Measurements from ENCODE around the gene GRIA1.

Gene GRIA1

DNA sequence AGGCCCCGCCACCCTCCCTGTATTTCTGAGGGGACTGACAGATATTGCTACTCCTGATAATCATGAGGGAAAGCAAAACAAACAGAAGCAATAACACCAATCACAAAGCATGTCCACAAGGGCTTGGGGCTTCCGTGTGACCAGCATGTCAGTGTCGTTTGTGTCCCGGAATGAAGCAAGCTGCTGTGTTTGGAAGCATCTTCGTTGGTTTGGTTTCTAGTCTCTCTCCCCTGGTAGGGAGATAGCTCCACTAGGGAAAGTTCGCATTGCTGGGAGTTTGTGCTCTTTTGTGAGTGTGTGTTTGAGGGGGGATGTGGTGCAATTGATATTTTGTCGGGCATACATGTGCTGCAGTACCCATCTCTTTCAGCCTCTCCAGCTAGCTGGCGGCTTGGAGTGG, 1.4 kb downstream of the GRIA1 start:
- H3K4me3 ChIP-seq (ENCODE audit: low read depth, low read length) = no peak overlapping the region
- TF ChIP-seq, protein P1, sequence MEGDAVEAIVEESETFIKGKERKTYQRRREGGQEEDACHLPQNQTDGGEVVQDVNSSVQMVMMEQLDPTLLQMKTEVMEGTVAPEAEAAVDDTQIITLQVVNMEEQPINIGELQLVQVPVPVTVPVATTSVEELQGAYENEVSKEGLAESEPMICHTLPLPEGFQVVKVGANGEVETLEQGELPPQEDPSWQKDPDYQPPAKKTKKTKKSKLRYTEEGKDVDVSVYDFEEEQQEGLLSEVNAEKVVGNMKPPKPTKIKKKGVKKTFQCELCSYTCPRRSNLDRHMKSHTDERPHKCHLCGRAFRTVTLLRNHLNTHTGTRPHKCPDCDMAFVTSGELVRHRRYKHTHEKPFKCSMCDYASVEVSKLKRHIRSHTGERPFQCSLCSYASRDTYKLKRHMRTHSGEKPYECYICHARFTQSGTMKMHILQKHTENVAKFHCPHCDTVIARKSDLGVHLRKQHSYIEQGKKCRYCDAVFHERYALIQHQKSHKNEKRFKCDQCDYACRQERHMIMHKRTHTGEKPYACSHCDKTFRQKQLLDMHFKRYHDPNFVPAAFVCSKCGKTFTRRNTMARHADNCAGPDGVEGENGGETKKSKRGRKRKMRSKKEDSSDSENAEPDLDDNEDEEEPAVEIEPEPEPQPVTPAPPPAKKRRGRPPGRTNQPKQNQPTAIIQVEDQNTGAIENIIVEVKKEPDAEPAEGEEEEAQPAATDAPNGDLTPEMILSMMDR (IDR thresholded peaks at IDR 0.05; ENCODE audit: borderline replicate concordance, insufficient read depth, low read depth, low read length) = no peak

DNA sequence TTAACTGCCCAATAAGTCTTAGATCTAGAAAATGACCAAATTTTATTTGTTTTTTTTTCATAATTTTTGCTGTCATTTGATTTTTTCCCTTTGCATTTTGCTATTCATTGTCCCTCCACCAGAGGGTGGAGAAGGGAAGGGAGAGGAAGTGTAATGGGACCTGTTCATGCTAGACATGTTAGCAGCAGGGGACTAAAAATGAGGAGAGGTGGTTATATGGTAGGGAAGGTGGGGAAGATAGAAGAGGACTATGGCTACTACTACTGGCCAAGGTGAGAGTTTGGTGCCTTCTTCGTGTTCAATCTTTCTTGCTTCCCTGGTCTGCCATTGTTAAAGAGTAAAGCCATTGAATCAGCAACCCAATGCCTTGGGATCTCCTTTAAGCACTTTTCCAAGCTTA, 6.4 kb downstream of the GRIA1 start:
- H3K4me3 ChIP-seq (ENCODE audit: low read depth, low read length) = no peak overlapping the region
- TF ChIP-seq, protein P1 (IDR thresholded peaks at IDR 0.05; ENCODE audit: borderline replicate concordance, insufficient read depth, low read depth, low read length) = peak; percentile 46; the same call in 1 of the 2 replicates

DNA sequence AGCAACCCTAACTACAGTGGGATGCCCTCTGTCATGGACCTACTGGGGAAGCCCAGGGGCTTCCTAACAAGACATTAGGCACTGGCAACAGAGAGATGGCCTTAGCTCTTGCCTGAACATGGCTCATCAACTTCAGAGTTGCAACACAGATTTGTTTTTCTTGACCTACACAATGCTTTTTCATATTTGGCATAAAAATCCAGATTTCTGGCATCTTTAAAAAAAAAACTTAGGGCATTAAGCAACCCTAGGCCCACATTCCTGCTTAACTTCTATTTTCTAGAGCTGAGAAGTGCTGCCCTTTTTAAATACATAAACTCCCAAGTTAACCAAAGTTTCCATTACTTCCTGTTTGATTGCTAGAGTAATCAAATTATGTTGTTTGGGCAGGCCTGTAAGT, 8.0 kb downstream of the GRIA1 start:
- TF ChIP-seq, protein P1 (IDR thresholded peaks at IDR 0.05; ENCODE audit: borderline replicate concordance, insufficient read depth, low read depth, low read length) = no peak
- H3K4me3 ChIP-seq (ENCODE audit: low read depth, low read length) = no peak overlapping the region

DNA sequence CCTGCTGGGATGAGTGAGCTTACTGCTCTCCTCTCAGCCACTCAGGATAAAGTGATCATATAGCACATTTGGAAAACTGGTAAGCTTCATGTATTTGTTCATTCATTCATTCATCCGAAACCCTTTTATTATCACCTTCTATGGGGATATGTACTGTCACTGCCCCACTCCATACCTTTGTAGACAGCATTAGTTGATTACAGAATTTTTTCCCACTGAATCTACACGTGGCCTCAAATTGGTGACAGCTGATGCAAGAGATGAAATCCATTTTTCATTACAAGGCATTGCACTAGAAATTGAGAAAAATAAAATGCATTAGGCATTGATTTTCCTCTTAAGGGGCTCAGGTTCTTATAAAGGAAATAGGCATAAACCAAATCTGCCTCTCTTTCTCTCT, 9.7 kb downstream of the GRIA1 start:
- TF ChIP-seq, protein P1 (IDR thresholded peaks at IDR 0.05; ENCODE audit: borderline replicate concordance, insufficient read depth, low read depth, low read length) = no peak
- H3K4me3 ChIP-seq (ENCODE audit: low read depth, low read length) = no peak overlapping the region

DNA sequence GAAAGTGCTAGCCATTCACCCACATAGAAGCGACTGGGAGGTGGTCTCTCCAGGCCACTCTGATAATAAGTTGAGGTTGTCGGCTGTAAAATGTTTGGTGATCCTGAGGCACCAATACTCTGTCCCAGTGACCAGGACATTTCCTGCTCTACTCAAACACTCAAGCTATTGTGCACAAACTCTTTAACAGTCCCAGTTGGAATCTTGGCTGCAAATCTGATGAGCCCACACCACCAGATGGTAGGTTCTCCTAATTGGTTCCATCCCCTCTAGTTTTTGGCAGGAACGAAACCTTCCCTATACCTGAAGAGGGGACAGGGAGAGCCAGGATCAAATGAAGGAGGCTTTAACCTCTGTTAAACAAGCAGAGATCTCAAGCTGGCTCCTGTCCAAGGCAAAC, 14.3 kb downstream of the GRIA1 start:
- H3K4me3 ChIP-seq (ENCODE audit: low read depth, low read length) = no peak overlapping the region
- TF ChIP-seq, protein P1 (IDR thresholded peaks at IDR 0.05; ENCODE audit: borderline replicate concordance, insufficient read depth, low read depth, low read length) = no peak

DNA sequence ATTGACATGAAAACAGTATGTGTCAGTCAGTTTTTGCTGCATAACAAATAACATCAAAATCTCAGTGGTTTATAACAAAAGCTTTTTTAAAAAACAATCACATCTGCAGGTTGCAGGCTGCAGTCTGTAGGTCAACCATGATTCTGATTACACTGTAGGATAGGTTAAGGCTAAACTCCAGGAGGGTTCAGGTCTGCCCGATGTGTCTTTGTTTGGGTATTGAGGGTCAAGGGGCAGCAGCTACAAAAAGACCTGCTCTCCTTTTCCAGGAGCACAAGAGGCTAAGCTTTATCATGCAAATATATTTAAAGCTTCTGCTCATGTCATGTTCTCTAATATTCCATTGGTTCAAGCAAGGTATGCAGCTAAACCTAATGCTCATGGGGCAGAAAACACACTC, 18.2 kb downstream of the GRIA1 start:
- TF ChIP-seq, protein P1 (IDR thresholded peaks at IDR 0.05; ENCODE audit: borderline replicate concordance, insufficient read depth, low read depth, low read length) = no peak
- no peak overlapping the region for H3K4me3 ChIP-seq (ENCODE audit: low read depth, low read length)

DNA sequence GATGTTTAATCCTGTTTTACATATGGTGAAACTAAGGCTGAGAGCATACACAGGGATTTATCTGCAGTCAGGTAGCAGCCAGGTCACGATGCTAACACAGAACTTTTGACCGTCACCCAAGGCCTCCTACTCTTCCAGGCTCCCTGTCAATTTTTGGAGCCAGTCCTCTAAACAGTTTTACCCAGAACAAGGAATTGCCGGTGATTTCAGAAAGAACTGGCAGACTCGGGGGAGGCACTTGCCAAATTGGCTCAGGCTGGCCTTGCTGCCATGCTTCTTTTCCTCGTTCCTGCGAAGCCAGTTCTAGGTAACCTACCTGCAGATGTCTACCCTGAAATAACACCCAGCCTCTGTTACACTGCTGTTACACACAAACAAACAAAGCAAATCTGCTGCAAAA, 21.2 kb downstream of the GRIA1 start:
- no peak overlapping the region for H3K4me3 ChIP-seq (ENCODE audit: low read depth, low read length)
- TF ChIP-seq, protein P1 (IDR thresholded peaks at IDR 0.05; ENCODE audit: borderline replicate concordance, insufficient read depth, low read depth, low read length) = no peak
